ENCODE data around the gene KRT27.

The KRT27 gene

GRCh38 chr17:40806131-40806530 lies 23.8 kb upstream of the KRT27 start:
- no peak for FAIRE-seq

- no peak for FAIRE-seq
Observed at GRCh38 chr17:40803617-40804082, 21.3 kb upstream of the KRT27 start.

- FAIRE-seq: no peak
Observed at GRCh38 chr17:40801157-40801556, 18.8 kb upstream of the KRT27 start.

- no peak for FAIRE-seq
Observed at GRCh38 chr17:40800381-40800780, 18.0 kb upstream of the KRT27 start.

GRCh38 chr17:40799859-40800258 lies 17.5 kb upstream of the KRT27 start, which contains the start of gene KRT28:
Gene KRT28 (minus strand): TSS chr17:40799959. CDS start chr17:40799893, 66 bp downstream.
- FAIRE-seq: no peak

GRCh38 chr17:40796846-40797245 lies 14.5 kb upstream of the KRT27 start:
- no peak for FAIRE-seq

- FAIRE-seq: no peak
Observed at GRCh38 chr17:40795019-40795667, 12.8 kb upstream of the KRT27 start.

GRCh38 chr17:40794466-40794865 lies 12.1 kb upstream of the KRT27 start:
- FAIRE-seq: no peak

GRCh38 chr17:40793832-40794231 lies 11.5 kb upstream of the KRT27 start:
- no peak for FAIRE-seq

GRCh38 chr17:40791787-40792436 lies 9.6 kb upstream of the KRT27 start:
- FAIRE-seq: peak; percentile 86

GRCh38 chr17:40791111-40791510 lies 8.8 kb upstream of the KRT27 start:
- FAIRE-seq: peak; percentile 99

GRCh38 chr17:40779181-40779909 lies 3.0 kb downstream of the KRT27 start:
- no peak for FAIRE-seq

- FAIRE-seq: no peak
Observed at GRCh38 chr17:40778461-40778860, 3.9 kb downstream of the KRT27 start.

GRCh38 chr17:40777971-40778370 lies 4.4 kb downstream of the KRT27 start:
- FAIRE-seq: no peak

GRCh38 chr17:40777459-40777858 lies 4.9 kb downstream of the KRT27 start:
- no peak for FAIRE-seq

GRCh38 chr17:40775945-40776344 lies 6.4 kb downstream of the KRT27 start:
- no peak for FAIRE-seq

- no peak for FAIRE-seq
Observed at GRCh38 chr17:40772101-40772500, 10.2 kb downstream of the KRT27 start, which contains the start of gene KRT26. Gene KRT26 (minus strand): TSS chr17:40772201. CDS start chr17:40772113, 88 bp downstream.

- no peak for FAIRE-seq
Observed at GRCh38 chr17:40765657-40766056, 16.7 kb downstream of the KRT27 start.

- FAIRE-seq: no peak
Observed at GRCh38 chr17:40763752-40764151, 18.6 kb downstream of the KRT27 start.

GRCh38 chr17:40760105-40761016 lies 22.0 kb downstream of the KRT27 start:
- no peak for FAIRE-seq

GRCh38 chr17:40755231-40755630 lies 27.1 kb downstream of the KRT27 start, which contains the start of gene KRT25:
Gene KRT25 (minus strand): TSS chr17:40755331. CDS start chr17:40755271, 60 bp downstream.
- FAIRE-seq: no peak

GRCh38 chr17:40753804-40754203 lies 28.5 kb downstream of the KRT27 start:
- FAIRE-seq: no peak
